HL-60/S4 treated with retinoic acid at 250 ng/mL for 4 days and 3 days (cell line): ENCODE data around the gene IQSEC3.
"Not testable (repeated sequence)": the region's sequence is repeated elsewhere in the genome, so short reads cannot be mapped to it uniquely, and the experiment has no call there.

Experiments used
- in situ Hi-C: fragments of 300-500 bp; cut with MboI; formaldehyde crosslinking; loops from 2 replicates; pipeline ENCODE4 v1.7.0; 2022; ENCODE audit warnings: low sequenced_read_pairs

Gene IQSEC3

GRCh38 chr12:212715-213526, 146.4 kb downstream of the IQSEC3 start:
- in situ Hi-C loops, result no loop called here

GRCh38 chr12:213527-213932, 147.0 kb downstream of the IQSEC3 start:
- in situ Hi-C loops, result no loop called here

GRCh38 chr12:214003-214741, 147.6 kb downstream of the IQSEC3 start, which contains the start of gene SLC6A12:
Gene SLC6A12 (minus strand): TSS chr12:214157. CDS start chr12:209986, 4,171 bp downstream.
- in situ Hi-C loops, result no loop called here

DNA sequence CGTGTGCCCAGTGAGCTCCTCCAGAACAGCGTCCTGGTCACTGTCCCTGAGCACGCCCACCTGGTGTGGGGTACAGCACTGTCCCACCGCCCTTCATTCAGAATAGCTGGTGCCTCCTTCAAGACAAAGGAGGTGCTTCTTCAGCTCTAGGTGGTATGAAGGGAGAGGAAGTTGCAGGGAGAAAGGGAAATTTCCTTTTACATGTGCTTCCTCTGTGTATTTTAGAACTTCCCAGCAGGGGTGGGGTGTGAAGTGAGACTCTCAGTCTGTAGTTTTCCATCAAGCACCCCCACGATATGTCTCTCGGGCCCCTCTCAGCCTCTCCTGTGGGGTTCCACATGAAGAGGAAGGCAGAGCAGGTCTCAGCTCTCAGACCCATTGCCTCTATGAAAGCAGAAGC, 148.5 kb downstream of the IQSEC3 start:
- in situ Hi-C loops, result no loop called here

DNA sequence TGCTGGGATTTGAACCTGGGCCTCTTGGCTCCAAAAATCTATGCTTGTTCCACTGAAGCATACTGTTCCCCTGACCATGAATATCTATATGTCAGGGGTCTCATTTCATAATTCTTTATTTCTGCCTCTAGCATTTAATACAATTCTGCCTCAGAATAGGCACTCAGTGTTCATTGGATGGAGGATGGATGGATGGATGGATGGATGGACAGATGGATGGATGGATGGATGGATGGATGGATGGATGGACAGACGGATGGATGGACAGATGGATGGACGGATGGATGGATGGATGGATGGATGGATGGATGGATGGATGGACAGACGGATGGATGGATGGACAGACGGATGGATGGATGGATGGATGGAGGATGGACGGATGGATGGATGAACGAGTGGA, 150.5 kb downstream of the IQSEC3 start:
- in situ Hi-C loops, result not testable (repeated sequence)

GRCh38 chr12:218221-218620, 151.7 kb downstream of the IQSEC3 start:
- in situ Hi-C loops, result no loop called here

DNA sequence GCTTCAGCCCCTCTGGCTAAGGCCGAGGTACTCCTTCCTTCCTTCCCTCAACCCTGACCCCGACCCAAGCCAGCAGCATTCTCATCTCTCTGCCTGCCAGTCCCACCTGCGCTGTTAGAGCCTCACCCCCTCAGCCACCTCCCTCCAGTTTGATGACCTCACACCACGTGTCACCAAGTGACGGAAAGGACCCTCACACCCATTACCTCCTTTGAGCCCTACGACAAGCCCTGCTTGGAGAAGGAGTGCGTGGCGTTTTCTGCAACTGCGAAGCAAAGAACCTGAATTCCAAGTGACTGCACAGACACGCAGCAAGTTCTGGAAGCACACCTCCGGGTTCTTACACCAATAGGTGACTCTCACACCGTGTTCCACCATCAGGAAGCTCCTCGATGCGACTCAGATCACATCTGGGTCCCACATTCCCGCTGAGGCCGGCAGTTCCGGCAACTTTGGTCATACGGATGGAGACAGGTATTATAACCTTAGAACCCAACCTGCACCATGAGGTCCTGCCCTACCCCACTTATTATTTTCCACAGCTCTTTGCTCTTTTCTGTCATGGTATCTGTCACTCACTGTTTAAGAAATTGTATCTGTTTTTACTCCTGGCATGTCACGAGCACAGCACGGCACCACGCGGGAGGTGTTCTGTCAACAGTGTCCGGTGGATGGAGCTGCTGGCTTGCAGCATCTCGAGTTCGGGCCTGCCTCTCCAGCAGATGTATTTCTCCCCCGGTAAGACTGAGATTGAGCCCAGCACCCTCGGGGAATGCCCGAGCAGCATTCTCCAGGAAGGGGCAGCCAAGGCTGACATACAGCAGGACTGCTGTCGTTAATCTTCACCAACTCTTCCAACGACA, 152.4 kb downstream of the IQSEC3 start:
- in situ Hi-C loops, result no loop called here

- in situ Hi-C loops, result no loop called here
These were observed 153.4 kb downstream of the IQSEC3 start for GRCh38 chr12:219891-220352.

DNA sequence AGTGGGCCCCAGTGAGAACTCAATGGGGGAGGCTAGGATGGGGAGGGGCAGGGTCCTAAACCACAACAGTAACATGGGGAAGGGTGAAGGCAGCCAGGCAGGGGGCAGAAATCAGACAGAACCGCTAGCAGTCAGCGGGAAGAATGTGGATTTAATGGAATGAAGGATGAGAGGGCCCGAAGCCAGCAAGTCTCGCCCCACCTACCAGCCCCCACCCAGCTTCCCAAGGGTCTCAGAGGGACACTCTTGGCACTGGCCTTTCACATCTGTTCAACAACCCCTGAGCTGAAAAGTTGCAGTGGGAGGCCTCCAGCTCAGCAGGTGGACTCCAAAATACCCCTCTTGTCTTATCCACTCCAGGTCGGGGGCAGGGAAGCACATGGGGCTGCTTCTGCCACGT, 153.9 kb downstream of the IQSEC3 start:
- in situ Hi-C loops, result no loop called here

DNA sequence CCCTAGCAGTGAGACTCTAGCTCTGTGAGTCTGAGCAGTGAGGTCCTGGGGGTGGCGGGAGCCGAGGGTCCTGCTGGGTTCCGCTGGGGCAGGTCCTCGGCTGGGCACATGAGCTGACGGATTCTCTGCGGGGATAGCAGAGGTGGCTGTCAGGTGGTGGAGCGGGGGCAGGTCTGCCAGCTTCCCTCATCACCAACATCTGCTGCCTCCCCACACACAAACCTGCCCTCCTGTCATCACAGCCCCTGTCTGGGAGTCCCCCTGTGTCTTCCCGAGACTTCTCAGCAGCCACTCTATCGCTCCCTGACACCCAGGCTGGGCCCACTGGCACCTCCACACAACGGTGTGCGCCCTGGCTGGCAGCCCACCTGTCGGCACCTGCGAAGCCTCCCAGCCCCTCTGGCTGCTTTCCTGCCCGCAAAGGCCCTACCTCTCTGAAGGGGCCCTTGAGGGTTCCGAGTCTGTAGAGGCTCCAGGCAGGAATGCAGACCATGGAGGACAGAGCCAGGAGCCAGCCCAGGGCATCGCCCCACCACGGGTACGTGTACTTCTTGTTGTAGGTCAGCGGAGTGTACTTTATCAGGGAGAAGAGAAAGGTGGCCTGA, 154.5 kb downstream of the IQSEC3 start:
- in situ Hi-C loops, result no loop called here

DNA sequence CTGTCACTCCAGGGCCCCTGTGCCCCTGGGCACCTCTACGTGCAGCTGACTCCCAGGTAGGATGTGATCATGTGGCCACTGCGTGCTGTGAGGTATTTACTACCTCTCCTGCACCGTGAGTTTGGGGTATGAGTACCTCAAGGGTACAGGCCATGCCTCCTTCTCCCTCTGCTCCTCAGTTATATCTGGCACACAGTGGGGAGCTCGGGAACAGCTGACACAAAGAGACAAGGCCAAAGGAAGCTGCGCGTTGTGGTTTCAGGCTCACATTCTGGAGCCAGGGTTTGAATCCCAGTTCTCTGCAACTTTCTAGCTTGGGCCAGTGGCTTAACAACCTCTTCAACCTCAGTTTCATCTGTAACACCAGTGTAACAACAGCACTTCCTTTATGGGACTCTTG, 155.2 kb downstream of the IQSEC3 start:
- in situ Hi-C loops, result no loop called here

- in situ Hi-C loops, result no loop called here
These were observed 157.3 kb downstream of the IQSEC3 start for GRCh38 chr12:223841-224240.

DNA sequence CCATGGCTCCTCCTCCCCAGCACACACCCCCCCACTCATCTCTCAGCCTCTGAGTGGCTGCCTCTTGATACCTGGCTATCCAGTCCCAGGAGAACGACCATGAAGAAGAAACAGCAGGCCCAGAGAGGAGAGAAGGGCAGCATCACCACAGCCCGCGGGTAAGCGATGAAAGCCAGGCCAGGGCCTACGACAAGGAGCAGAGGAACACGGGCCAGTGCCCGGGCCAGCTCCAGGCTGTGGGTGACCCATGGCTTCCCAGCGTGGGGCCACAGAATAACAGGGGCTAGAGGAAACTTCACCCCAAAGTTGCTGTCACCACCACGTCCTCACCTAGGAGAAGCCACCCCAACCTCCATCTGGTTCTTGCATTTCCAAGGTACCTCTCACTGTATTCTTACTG, 157.8 kb downstream of the IQSEC3 start:
- in situ Hi-C loops, result no loop called here

DNA sequence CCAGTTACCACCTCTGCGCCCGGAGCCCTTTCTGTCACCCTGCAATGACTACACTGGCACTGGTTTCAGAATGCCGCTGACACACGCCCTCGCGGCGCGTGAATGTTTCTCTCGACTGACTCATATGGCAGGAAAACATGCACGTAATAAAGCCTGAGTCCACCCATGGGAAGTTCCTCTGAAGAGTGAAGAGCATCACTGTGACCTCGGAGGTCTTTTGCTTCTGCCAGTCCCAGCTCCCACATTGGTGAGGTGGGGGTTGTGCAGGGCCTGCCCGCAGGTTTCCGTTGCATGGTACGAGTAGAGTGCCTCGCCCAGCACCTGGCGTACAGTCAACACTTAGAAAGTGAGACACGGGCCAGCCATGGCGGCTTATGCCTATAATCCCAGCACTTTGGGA, 158.4 kb downstream of the IQSEC3 start:
- in situ Hi-C loops, result no loop called here

DNA sequence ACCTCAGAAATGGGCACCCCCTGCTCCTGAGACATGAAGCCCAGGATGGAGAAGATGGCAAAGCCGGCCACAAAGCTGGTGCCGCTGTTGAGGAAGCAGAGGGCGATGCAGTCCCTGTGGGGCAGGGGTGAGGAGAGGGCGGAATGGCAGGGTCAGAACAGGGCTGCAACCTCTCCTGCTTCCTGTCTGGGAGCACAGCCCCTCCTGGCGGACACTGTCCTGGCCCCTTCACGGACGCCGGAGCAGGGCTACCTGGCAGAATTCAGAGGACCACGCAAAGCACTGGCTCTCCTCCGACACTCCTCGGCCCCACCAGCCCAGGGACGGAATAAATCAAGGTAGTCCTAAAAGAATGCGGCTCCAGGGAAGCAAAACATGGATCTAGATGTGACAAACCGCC, 159.8 kb downstream of the IQSEC3 start:
- in situ Hi-C loops, result no loop called here

- in situ Hi-C loops, result no loop called here
These were observed 160.8 kb downstream of the IQSEC3 start for GRCh38 chr12:227286-227915.
